ENCODE measurements around the gene PDE3A.

DNA sequence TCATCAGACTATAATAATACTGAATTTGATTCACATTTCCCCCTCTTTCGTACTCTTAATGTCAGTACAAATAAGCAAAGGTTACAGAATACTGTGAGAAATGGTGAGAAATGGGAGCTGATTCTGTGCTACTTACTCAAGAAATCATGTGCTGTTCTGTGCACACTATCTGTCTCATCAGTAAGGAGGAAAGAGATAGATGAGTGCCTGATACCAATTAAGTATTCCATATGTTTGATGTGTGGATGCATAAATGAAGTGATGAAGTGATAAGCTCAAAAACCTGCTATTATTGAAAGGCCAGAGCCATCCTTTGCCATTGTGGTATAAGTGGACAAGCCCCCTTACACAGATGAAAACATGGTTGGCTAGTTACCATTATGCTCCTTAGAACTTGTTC, 127.7 kb downstream of the PDE3A start:
- peak; percentile 43; the same call in 1 of the 2 replicates for TF ChIP-seq GATA2 (IDR thresholded peaks at IDR 0.05; ENCODE audit: low read depth, low read length)
- TF ChIP-seq GATA3 (IDR thresholded peaks at IDR 0.05; ENCODE audit: low read depth, low read length) = peak; percentile 85

Data from SH-SY5Y (cell line).